B cell (primary cell): Measurements from ENCODE around the gene GRID1. TPM values are rescaled to one million over a fixed set of nuclear protein-coding genes. Genes with fewer than 3 reads are reported as not detected.
"Not testable (repeated sequence)": the region's sequence is repeated elsewhere in the genome, so short reads cannot be mapped to it uniquely, and the experiment has no call there.

Experiments used
- ATAC-seq: fragments of 200-7000 bp; cut with Tn5 transposase; one replicate; pipeline ENCODE4 v1.10.0; 2021; ENCODE audit warnings: low read depth, mild to moderate bottlenecking, moderate number of reproducible peaks, moderate library complexity
- CTCF ChIA-PET: fragments of 350-600 bp; sonication (Branson Sonifier 250); formaldehyde crosslinking; loops from one replicate; lab custom pipeline; 2021; ENCODE audit warnings: antibody characterized with exemption, inconsistent platforms; lab: Charles Lee
- POLR2A ChIA-PET: fragments of 350-600 bp; sonication (Branson Sonifier 250); formaldehyde crosslinking; loops from one replicate; lab custom pipeline; 2021; ENCODE audit warnings: antibody characterized with exemption; lab: Charles Lee
- DNase-seq: peaks from one replicate; pipeline ENCODE4 v3.0.0; 2013
- H2AFZ ChIP-seq: 2 replicates; pipeline ENCODE4 v1.6.1; 2012; ENCODE audit warnings: mild to moderate bottlenecking, low read depth, low read length; ENCODE audit not compliant: insufficient read depth, poor library complexity, severe bottlenecking
- H3K27ac ChIP-seq, 2 donors: 1 replicate in 1 of 2; 2 replicates in 1 of 2; pipeline ENCODE4 v1.5.1; 2012 to 2013; ENCODE audit warnings: low read length in 2 of 2, mild to moderate bottlenecking in 2 of 2, moderate library complexity in 1 of 2
- H3K27me3 ChIP-seq, 4 experiments: fragments of 200-600 bp in 1 of 4; sonication (generic) in 1 of 4; replicated peaks in 1 of 4; 1 replicate in 2 of 4; 2 replicates in 2 of 4; pipeline versions ENCODE4 v1.6.1 to v1.7.0; 2013 to 2016; ENCODE audit warnings: low read length in 3 of 4, mild to moderate bottlenecking in 2 of 4, mixed read lengths in 1 of 4, moderate library complexity in 1 of 4; ENCODE audit not compliant: insufficient read depth in 4 of 4, control insufficient read depth in 3 of 4; ENCODE audit errors: control extremely low read depth in 1 of 4
- H3K36me3 ChIP-seq, 2 experiments: replicated peaks in 1 of 2; 1 replicate in 1 of 2; 2 replicates in 1 of 2; pipeline versions ENCODE4 v1.6.1 to v1.7.1; 2013; ENCODE audit warnings: low read length in 1 of 2; ENCODE audit not compliant: insufficient read depth in 2 of 2, control insufficient read depth in 1 of 2; ENCODE audit errors: control extremely low read depth in 1 of 2, extremely low read depth in 1 of 2
- H3K4me1 ChIP-seq, 2 donors: fragments of 200-600 bp in 1 of 2; sonication (generic) in 1 of 2; 1 replicate in 1 of 2; 2 replicates in 1 of 2; pipeline versions ENCODE4 v1.5.1 to v1.6.1; 2013 to 2017; ENCODE audit warnings: low read length in 2 of 2; ENCODE audit not compliant: control insufficient read depth in 2 of 2, insufficient read depth in 2 of 2
- H3K4me2 ChIP-seq: replicated peaks from 2 replicates; pipeline ENCODE3; 2012; ENCODE audit warnings: mild to moderate bottlenecking, low read depth, low read length; ENCODE audit not compliant: poor library complexity, severe bottlenecking
- H3K4me3 ChIP-seq, 5 experiments: fragments of 200-600 bp in 1 of 5; sonication (generic) in 1 of 5; 1 replicate in 3 of 5; 2 replicates in 2 of 5; pipeline versions ENCODE4 v1.5.1 to v1.7.0; 2011 to 2016; ENCODE audit warnings: low read length in 4 of 5, mild to moderate bottlenecking in 4 of 5, low read depth in 2 of 5, control low read depth in 1 of 5, moderate library complexity in 1 of 5; ENCODE audit not compliant: insufficient read depth in 1 of 5; ENCODE audit errors: control extremely low read depth in 1 of 5, extremely low read depth in 1 of 5
- H3K79me2 ChIP-seq: fragments of 200-600 bp; sonication (generic); one replicate; pipeline ENCODE4 v1.6.0; 2016; ENCODE audit warnings: low read length; ENCODE audit not compliant: control insufficient read depth, insufficient read depth
- H3K9ac ChIP-seq: fragments of 200-600 bp; sonication (generic); 2 replicates; pipeline ENCODE4 v1.6.1; 2017; ENCODE audit warnings: mild to moderate bottlenecking, low read length, moderate library complexity
- H3K9me3 ChIP-seq, 3 donors: one replicate each; pipeline versions ENCODE4 v1.6.1 to v1.7.1; 2013; ENCODE audit warnings: low read length in 2 of 3; ENCODE audit not compliant: control insufficient read depth in 2 of 3, insufficient read depth in 1 of 3; ENCODE audit errors: control extremely low read depth in 1 of 3
- H4K20me1 ChIP-seq: 2 replicates; pipeline ENCODE4 v1.6.0; 2012; ENCODE audit warnings: mild to moderate bottlenecking, low read length; ENCODE audit not compliant: insufficient read depth, control insufficient read depth, poor library complexity, severe bottlenecking
- H3K27ac Mint-ChIP-seq: one replicate; pipeline ENCODE4 v1.8.0; 2021; ENCODE audit warnings: mixed read lengths
- H3K27me3 Mint-ChIP-seq: one replicate; pipeline ENCODE4 v1.8.0; 2021; ENCODE audit warnings: mixed read lengths
- H3K4me1 Mint-ChIP-seq: one replicate; pipeline ENCODE4 v1.8.0; 2021; ENCODE audit warnings: mixed read lengths
- H3K4me3 Mint-ChIP-seq: one replicate; pipeline ENCODE4 v1.8.0; 2021; ENCODE audit warnings: mixed read lengths
- H3K9me3 Mint-ChIP-seq: one replicate; pipeline ENCODE4 v1.8.0; 2022; ENCODE audit warnings: mixed read lengths; ENCODE audit not compliant: insufficient read depth
- EZH2 ChIP-seq: IDR thresholded peaks from 2 replicates; pipeline ENCODE4 v1.6.1; 2012; ENCODE audit warnings: borderline replicate concordance, low read depth, mild to moderate bottlenecking, moderate library complexity, low read length; ENCODE audit not compliant: insufficient read depth, poor library complexity, severe bottlenecking
- WGBS: methylation state at CpG from one replicate; pipeline ENCODE4 v1.1.5; 2013; ENCODE audit warnings: missing lambda C conversion rate; ENCODE audit not compliant: insufficient coverage; 5-methylcytosine and 5-hydroxymethylcytosine counted together
- intact Hi-C: fragments of 100-400 bp; cut with micrococcal nuclease; formaldehyde crosslinking; loops from one replicate; pipeline ENCODE4 v1.10.0; 2022
- polyA plus RNA-seq: library from polyadenylated mRNA; depleted of rRNA; stranded (reverse); fragments of >200 nt; gene quantifications from 2 replicates; pipeline ENCODE4 v1.2.3, GENCODE V29; 2012
- total RNA-seq, 2 donors: library from RNA; stranded (reverse); fragments of 120-200 nt in 1 of 2; gene quantifications; 1 replicate in 1 of 2; 2 replicates in 1 of 2; pipeline versions ENCODE4 v1.2.3 to v1.2.4, GENCODE V29; 2013 to 2022
- TF ChIP-seq, protein P1 (sequence below): fragments of 200-600 bp; IDR thresholded peaks from one replicate; pipeline ENCODE4 v1.8.0; 2022; ENCODE audit warnings: antibody characterized with exemption, mild to moderate bottlenecking

GRID1 gene
- total and polyA plus RNA-seq, 2 donors (not counting 1 experiment from before 2014, with no cell fraction given), result not detected

DNA sequence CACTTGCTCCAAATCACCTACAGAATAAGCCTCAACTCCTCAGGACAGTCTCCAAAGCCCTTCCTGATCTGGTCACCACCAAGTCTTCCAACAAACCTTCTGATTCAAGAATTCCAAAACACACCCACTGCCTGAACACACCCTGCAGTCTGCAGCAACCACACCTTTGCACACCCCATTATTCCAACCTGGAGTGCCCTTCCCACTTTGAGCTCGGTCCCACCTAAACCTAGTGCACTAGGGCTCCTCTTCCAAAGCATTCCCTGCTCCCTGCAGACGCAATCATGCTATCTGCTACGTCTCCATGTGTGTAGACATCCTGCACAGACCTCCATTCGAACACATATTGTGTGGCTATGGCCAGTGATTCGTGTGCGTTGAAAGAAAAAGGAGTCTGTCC, 289.3 kb downstream of the GRID1 start:
- DNase-seq (no peak), ATAC-seq (no peak)
- intact Hi-C loops, result no loop called here
- no peak overlapping the region for H3K4me3 ChIP-seq
- ChIA-PET CTCF (no interaction called here), POLR2A (no interaction called here)
- peaks cover 13% of the 10 kb centered on the region for H3K27me3 Mint-ChIP-seq
- H3K9ac ChIP-seq, result no peak overlapping the region
- no peaks in the 10 kb centered on the region for H3K4me1 ChIP-seq
- H3K9me3 Mint-ChIP-seq, result peaks cover 2% of the 10 kb centered on the region
- no peaks in the 10 kb centered on the region for H3K4me1 Mint-ChIP-seq
- H3K79me2 ChIP-seq, result no peaks in the 10 kb centered on the region
- TF ChIP-seq EZH2, result no peak
- TF ChIP-seq, protein P1, sequence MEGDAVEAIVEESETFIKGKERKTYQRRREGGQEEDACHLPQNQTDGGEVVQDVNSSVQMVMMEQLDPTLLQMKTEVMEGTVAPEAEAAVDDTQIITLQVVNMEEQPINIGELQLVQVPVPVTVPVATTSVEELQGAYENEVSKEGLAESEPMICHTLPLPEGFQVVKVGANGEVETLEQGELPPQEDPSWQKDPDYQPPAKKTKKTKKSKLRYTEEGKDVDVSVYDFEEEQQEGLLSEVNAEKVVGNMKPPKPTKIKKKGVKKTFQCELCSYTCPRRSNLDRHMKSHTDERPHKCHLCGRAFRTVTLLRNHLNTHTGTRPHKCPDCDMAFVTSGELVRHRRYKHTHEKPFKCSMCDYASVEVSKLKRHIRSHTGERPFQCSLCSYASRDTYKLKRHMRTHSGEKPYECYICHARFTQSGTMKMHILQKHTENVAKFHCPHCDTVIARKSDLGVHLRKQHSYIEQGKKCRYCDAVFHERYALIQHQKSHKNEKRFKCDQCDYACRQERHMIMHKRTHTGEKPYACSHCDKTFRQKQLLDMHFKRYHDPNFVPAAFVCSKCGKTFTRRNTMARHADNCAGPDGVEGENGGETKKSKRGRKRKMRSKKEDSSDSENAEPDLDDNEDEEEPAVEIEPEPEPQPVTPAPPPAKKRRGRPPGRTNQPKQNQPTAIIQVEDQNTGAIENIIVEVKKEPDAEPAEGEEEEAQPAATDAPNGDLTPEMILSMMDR, result no peak
- peaks cover 0 to 6% (median 0%) of the 10 kb centered on the region in 3 donors for H3K9me3 ChIP-seq
- no peaks in the 10 kb centered on the region for H4K20me1 ChIP-seq
- H2AFZ ChIP-seq, result no peak overlapping the region
- H3K27me3 ChIP-seq, result peaks cover 0 to 3% (median 0%) of the 10 kb centered on the region in 4 experiments
- H3K27ac Mint-ChIP-seq, result no peak overlapping the region
- no peaks in the 10 kb centered on the region for H3K36me3 ChIP-seq
- 74% methylated on average over 3 of the region's 6 CpGs for WGBS
- H3K27ac ChIP-seq, result no peak overlapping the region
- H3K4me3 Mint-ChIP-seq, result no peak overlapping the region
- H3K4me2 ChIP-seq, result no peak overlapping the region

DNA sequence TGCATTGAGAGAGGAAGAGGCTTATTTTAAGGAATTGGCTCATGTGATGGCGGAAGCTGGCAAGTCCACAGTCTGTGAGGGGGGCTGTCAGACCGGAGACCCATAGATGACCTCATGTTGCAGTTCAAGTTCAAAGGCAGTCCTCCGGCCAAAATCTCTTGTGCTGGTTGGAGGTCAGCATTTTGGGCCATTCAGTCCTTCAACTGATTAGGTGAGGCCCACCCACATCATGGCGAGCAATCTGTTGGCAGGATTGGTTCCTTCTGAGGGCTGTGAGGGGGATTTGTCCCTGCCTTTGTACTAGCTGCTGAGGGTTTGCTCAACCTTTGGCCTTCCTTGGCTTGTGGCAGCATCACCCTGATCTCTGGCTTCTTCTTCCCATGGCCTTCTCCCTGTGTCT, 290.1 kb downstream of the GRID1 start:
- H3K79me2 ChIP-seq, H4K20me1 ChIP-seq, CTCF ChIA-PET, POLR2A ChIA-PET, H3K9me3 Mint-ChIP-seq, DNase-seq, H3K4me1 Mint-ChIP-seq, intact Hi-C loops, ATAC-seq, H3K4me1 ChIP-seq, H3K4me3 ChIP-seq, H3K4me2 ChIP-seq, H3K9ac ChIP-seq, H3K9me3 ChIP-seq, H3K27ac ChIP-seq, H3K36me3 ChIP-seq, H2AFZ ChIP-seq, H3K27me3 ChIP-seq, H3K27ac Mint-ChIP-seq, H3K4me3 Mint-ChIP-seq: not testable (repeated sequence)
- peaks cover 17% of the 10 kb centered on the region for H3K27me3 Mint-ChIP-seq
- WGBS, result 95% methylated on average over 3 of the region's 4 CpGs
